Measurements from ENCODE around the gene MGAT3. TPM values are rescaled to one million over a fixed set of nuclear protein-coding genes. Genes with fewer than 3 reads are reported as not detected.
A peak's percentile ranks its signal among the peaks of the same experiment; 100 is the strongest.

MGAT3 gene
- polyA plus RNA-seq, 1 of the 3 experiments (the other 2 are of a cell fraction), result 0.16 TPM

- peak within 1 kb of the TSS; percentile 66 for H3K4me3 ChIP-seq (ENCODE audit: low read depth in 2 of 2, low read length in 1 of 2)
- no peaks in the 10 kb centered on the region for H3K27me3 ChIP-seq (ENCODE audit: insufficient read depth)
- peaks cover 0 to 21% of the 10 kb centered on the region in 2 experiments; a peak in 2 of 4 replicates for H3K4me1 ChIP-seq (ENCODE audit: control insufficient read depth in 1 of 2, insufficient read depth in 2 of 2, low read depth in 1 of 2, low read length in 1 of 2)
- H3K9me3 ChIP-seq, result no peaks in the 10 kb centered on the region
- H3K4me2 ChIP-seq, result peak within 1 kb of the TSS; percentile 82
- ChIA-PET POLR2A (interaction anchor here (0.6 to 1.7 kb wide), 8 partner anchors 11 to 542 kb away, joined by 3 to 14 read pairs (median 4); partner anchors contain the start of gene ATF4), CTCF (interaction anchor here (0.7 to 1.2 kb wide), 3 partner anchors 9 to 41 kb away, joined by 3 to 5 read pairs (median 4); no protein-coding TSS in a partner anchor)
- peak; percentile 91 for DNase-seq
- peaks cover 32% of the 10 kb centered on the region for H3K79me2 ChIP-seq (ENCODE audit: insufficient read depth)
- no peaks in the 10 kb centered on the region for H4K20me1 ChIP-seq (ENCODE audit: insufficient read depth)
- H3K36me3 ChIP-seq (replicated peaks in 1 of 2; ENCODE audit: control insufficient read depth in 1 of 2, insufficient read depth in 2 of 2, low read length in 1 of 2), result peaks cover 4 to 20% of the 10 kb centered on the region in 2 experiments
- H3K9me2 ChIP-seq, result no peaks in the 10 kb centered on the region
- TF ChIP-seq CHD2 (IDR thresholded peaks at IDR 0.05; ENCODE audit: low read length, partially characterized antibody), result peak; percentile 54
- no peak for TF ChIP-seq TCF12 (IDR thresholded peaks at IDR 0.05)
- TF ChIP-seq YY1 (IDR thresholded peaks at IDR 0.05; ENCODE audit: low read depth), result peak; percentile 90
- TF ChIP-seq FOXJ3 (CRISPR knock-in tag; IDR thresholded peaks at IDR 0.05), result no peak
- no peak for TF ChIP-seq EZH2phosphoT487 (IDR thresholded peaks at IDR 0.05; ENCODE audit: borderline replicate concordance, low read depth)
- no peak for TF ChIP-seq RXRA (IDR thresholded peaks at IDR 0.05; ENCODE audit: borderline replicate concordance, low read depth)
- TF ChIP-seq RCOR1 (IDR thresholded peaks at IDR 0.05; ENCODE audit: low read length), result no peak
- TF ChIP-seq JUND (IDR thresholded peaks at IDR 0.05), result no peak
- TF ChIP-seq TAF1 (IDR thresholded peaks at IDR 0.05; ENCODE audit: borderline replicate concordance, low read depth, low read length), result no peak
- peak; percentile 70 for TF ChIP-seq NRF1 (IDR thresholded peaks at IDR 0.05; ENCODE audit: low read depth, low read length)
- peak; percentile 88 for TF ChIP-seq GABPA (IDR thresholded peaks at IDR 0.05; ENCODE audit: low read depth)
- peak; percentile 47 for TF ChIP-seq ELF1 (IDR thresholded peaks at IDR 0.05)
- TF ChIP-seq, protein P1, sequence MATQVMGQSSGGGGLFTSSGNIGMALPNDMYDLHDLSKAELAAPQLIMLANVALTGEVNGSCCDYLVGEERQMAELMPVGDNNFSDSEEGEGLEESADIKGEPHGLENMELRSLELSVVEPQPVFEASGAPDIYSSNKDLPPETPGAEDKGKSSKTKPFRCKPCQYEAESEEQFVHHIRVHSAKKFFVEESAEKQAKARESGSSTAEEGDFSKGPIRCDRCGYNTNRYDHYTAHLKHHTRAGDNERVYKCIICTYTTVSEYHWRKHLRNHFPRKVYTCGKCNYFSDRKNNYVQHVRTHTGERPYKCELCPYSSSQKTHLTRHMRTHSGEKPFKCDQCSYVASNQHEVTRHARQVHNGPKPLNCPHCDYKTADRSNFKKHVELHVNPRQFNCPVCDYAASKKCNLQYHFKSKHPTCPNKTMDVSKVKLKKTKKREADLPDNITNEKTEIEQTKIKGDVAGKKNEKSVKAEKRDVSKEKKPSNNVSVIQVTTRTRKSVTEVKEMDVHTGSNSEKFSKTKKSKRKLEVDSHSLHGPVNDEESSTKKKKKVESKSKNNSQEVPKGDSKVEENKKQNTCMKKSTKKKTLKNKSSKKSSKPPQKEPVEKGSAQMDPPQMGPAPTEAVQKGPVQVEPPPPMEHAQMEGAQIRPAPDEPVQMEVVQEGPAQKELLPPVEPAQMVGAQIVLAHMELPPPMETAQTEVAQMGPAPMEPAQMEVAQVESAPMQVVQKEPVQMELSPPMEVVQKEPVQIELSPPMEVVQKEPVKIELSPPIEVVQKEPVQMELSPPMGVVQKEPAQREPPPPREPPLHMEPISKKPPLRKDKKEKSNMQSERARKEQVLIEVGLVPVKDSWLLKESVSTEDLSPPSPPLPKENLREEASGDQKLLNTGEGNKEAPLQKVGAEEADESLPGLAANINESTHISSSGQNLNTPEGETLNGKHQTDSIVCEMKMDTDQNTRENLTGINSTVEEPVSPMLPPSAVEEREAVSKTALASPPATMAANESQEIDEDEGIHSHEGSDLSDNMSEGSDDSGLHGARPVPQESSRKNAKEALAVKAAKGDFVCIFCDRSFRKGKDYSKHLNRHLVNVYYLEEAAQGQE (IDR thresholded peaks at IDR 0.05; ENCODE audit: low read depth, low read length), result no peak
- TF ChIP-seq MXI1 (IDR thresholded peaks at IDR 0.05; ENCODE audit: low read depth, low read length), result peak; percentile 69; the same call in 1 of the 2 replicates
- TF ChIP-seq USF1 (IDR thresholded peaks at IDR 0.05; ENCODE audit: borderline replicate concordance, low read depth), result peak; percentile 62; the same call in 1 of the 2 replicates
- no peak for TF ChIP-seq CTCF (IDR thresholded peaks at IDR 0.05)
- no peak for TF ChIP-seq FOSL2 (IDR thresholded peaks at IDR 0.05; ENCODE audit: borderline replicate concordance, low read depth)
- TF ChIP-seq SIN3A (IDR thresholded peaks at IDR 0.05; ENCODE audit: borderline replicate concordance, low read depth, low read length), result peak; percentile 47; the same call in 1 of the 2 replicates
- TF ChIP-seq MAX (IDR thresholded peaks at IDR 0.05; ENCODE audit: low read depth), result peak; percentile 95
- TF ChIP-seq, protein P2, sequence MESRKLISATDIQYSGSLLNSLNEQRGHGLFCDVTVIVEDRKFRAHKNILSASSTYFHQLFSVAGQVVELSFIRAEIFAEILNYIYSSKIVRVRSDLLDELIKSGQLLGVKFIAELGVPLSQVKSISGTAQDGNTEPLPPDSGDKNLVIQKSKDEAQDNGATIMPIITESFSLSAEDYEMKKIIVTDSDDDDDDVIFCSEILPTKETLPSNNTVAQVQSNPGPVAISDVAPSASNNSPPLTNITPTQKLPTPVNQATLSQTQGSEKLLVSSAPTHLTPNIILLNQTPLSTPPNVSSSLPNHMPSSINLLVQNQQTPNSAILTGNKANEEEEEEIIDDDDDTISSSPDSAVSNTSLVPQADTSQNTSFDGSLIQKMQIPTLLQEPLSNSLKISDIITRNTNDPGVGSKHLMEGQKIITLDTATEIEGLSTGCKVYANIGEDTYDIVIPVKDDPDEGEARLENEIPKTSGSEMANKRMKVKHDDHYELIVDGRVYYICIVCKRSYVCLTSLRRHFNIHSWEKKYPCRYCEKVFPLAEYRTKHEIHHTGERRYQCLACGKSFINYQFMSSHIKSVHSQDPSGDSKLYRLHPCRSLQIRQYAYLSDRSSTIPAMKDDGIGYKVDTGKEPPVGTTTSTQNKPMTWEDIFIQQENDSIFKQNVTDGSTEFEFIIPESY (IDR thresholded peaks at IDR 0.05; ENCODE audit: borderline replicate concordance, low read depth), result no peak
- TF ChIP-seq POLR2AphosphoS5 (IDR thresholded peaks at IDR 0.05; ENCODE audit: low read depth, low read length), result peak; percentile 35; the same call in 1 of the 2 replicates
- TF ChIP-seq TEAD4 (IDR thresholded peaks at IDR 0.05; ENCODE audit: borderline replicate concordance, insufficient read depth), result no peak
- H3K9ac ChIP-seq, result peak within 1 kb of the TSS; percentile 73
- H2AFZ ChIP-seq (ENCODE audit: low read depth), result 0 out of 2 replicates have a peak within 1 kb of the TSS, but pooled peaks have one; percentile 59
- H3K27ac ChIP-seq (ENCODE audit: low read depth in 2 of 2, low read length in 1 of 2), result peak within 1 kb of the TSS in 1 of 2 experiments; percentile 62; a peak in 1 of 4 replicates
- WGBS (ENCODE audit: low lambda C conversion rate), result 0% methylated on average over 5 of the region's 58 CpGs
- no peaks in the 10 kb centered on the region for H3F3A ChIP-seq (replicated peaks; ENCODE audit: insufficient read depth)
Measured at GRCh38 chr22:39502109-39502788, 45.4 kb downstream of the MGAT3 start, which contains the start of gene MIEF1. Gene MIEF1, plus strand, starts transcription at chr22:39502290. Its CDS starts 9,005 bp downstream, at chr22:39511295.

All from SK-N-SH (cell line).